Upper lobe of left lung (tissue), 4 donors: ENCODE data around the gene CYTH3.

Experiments used
- CTCF ChIP-seq, 6 experiments: fragments of 450-650 bp in 4 of 6; fragments of 200-600 bp in 2 of 6; sonication (generic) in 2 of 6; IDR thresholded peaks; one replicate each; pipeline ENCODE4 v1.5.1; 2016 to 2019; ENCODE audit warnings: antibody characterized with exemption in 6 of 6
- EP300 ChIP-seq, 4 donors: sonication (generic); formaldehyde crosslinking; IDR thresholded peaks; one replicate each; pipeline ENCODE4 v1.5.1; 2017; ENCODE audit warnings: antibody characterized with exemption in 4 of 4, control low read depth in 2 of 4

GRCh38 chr7:6178298-6179029, 94.0 kb downstream of the CYTH3 start:
- no peak for TF ChIP-seq CTCF (IDR thresholded peaks at IDR 0.05)
- no peak for TF ChIP-seq EP300 (IDR thresholded peaks at IDR 0.05)
